Measurements from ENCODE around the gene CEP55. TPM values are rescaled to one million over a fixed set of nuclear protein-coding genes. Genes with fewer than 3 reads are reported as not detected.

CEP55 gene
- total RNA-seq, 3 donors from 2014 or later: 1.3 to 11.7 (median 2.4) TPM

DNA sequence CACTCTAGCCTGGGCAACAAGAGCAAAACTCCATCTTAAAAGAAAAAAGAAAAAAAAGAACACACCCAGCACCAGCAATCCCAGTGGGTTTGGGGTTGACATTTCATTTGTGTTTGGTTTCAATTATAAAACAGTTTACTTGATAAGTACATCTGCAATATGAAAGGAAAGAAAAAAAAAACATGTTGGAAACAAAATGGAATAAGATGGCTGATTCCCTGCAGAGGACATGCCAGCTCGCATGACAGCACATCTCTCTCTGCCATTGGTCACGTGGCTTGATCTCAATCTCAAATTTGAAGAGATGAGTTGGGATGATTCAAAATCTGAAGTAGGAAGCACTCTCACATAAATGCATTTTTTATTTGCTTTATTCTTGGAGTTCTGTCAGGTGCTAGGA, 42.3 kb upstream of the CEP55 start:
- intact Hi-C loops (cut with DNase I, micrococcal nuclease): no loop called here
- DNase-seq (no peak), ATAC-seq (no peak)
- TF ChIP-seq, protein P1, sequence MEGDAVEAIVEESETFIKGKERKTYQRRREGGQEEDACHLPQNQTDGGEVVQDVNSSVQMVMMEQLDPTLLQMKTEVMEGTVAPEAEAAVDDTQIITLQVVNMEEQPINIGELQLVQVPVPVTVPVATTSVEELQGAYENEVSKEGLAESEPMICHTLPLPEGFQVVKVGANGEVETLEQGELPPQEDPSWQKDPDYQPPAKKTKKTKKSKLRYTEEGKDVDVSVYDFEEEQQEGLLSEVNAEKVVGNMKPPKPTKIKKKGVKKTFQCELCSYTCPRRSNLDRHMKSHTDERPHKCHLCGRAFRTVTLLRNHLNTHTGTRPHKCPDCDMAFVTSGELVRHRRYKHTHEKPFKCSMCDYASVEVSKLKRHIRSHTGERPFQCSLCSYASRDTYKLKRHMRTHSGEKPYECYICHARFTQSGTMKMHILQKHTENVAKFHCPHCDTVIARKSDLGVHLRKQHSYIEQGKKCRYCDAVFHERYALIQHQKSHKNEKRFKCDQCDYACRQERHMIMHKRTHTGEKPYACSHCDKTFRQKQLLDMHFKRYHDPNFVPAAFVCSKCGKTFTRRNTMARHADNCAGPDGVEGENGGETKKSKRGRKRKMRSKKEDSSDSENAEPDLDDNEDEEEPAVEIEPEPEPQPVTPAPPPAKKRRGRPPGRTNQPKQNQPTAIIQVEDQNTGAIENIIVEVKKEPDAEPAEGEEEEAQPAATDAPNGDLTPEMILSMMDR (IDR thresholded peaks at IDR 0.05): no peak
- H3K4me1 ChIP-seq (ENCODE audit: low read depth): peaks cover 3% of the 10 kb centered on the region
- H3K4me3 ChIP-seq: no peak overlapping the region
- H3K9me3 ChIP-seq: no peaks in the 10 kb centered on the region
- H3K36me3 ChIP-seq (ENCODE audit: low read depth): no peaks in the 10 kb centered on the region

DNA sequence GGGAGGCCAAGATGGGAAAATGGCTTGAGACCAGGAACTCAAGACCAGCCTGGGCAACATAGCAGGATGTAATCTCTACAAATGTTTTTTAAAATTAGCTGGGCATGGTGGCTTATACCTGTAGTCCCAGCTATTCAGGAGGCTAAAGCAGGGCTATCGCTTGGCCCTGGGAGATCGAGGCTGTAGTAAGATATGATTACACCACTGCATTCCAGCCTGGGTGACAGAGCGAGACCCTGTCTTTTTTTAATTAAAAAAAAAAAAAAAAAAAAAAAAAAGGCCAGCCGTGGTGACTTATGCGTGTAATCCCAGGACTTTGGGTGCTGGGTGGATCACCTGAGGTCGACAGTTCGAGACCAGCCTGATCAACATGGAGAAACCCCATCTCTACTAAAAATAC, 41.7 kb upstream of the CEP55 start:
- ATAC-seq (no peak), DNase-seq (no peak)
- intact Hi-C loops (cut with DNase I, micrococcal nuclease): no loop called here
- Histone ChIP-seq H3K36me3 (ENCODE audit: low read depth) (no peaks in the 10 kb centered on the region), H3K4me3 (no peak overlapping the region), H3K9me3 (no peaks in the 10 kb centered on the region), H3K4me1 (ENCODE audit: low read depth) (peaks cover 3% of the 10 kb centered on the region)
- TF ChIP-seq, protein P1 (IDR thresholded peaks at IDR 0.05): no peak

DNA sequence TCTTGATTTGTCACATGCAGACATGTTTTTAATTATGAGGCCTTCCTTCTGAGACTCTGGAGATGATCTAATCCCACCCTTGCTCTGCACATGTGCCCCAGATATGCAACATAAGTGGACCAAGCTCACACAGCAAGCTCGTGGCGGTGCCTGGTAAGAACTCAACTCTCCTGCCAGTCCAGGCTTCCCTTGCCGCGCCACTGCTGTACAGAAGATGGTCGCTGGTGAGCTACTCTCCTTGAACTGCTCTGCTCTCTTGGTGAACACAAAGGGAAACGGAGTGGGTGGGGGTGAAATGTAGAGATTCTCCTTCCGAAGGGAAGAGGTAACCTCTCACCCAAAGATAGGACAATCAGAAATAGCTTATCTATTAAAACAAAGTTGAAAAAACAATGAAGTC, 39.9 kb upstream of the CEP55 start:
- peaks cover 3% of the 10 kb centered on the region for H3K4me1 ChIP-seq (ENCODE audit: low read depth)
- no peaks in the 10 kb centered on the region for H3K9me3 ChIP-seq
- no peak for ATAC-seq
- intact Hi-C loops (cut with DNase I, micrococcal nuclease): no loop called here
- no peak for DNase-seq
- H3K36me3 ChIP-seq (ENCODE audit: low read depth): no peaks in the 10 kb centered on the region
- TF ChIP-seq, protein P1 (IDR thresholded peaks at IDR 0.05): no peak
- H3K4me3 ChIP-seq: no peak overlapping the region

DNA sequence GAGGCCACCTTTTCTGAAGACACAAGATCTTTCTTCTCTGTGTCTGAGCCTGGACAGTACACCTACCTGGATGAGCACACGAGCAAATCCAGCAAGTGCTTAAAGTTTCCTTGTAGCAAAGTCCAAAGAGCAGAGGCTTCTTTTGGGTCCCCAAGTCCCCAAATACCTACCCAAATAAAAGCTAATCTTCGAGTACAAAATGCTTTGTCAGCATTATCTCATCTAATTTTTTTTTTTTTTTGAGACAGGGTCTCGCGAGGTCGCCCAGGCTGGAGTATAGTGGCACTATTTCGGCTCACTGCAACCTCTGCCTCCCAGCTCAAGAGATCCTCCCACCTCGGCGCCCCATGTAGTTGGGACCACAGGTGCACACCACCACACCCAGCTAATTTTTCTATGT, 38.9 kb upstream of the CEP55 start:
- DNase-seq: no peak
- TF ChIP-seq, protein P1 (IDR thresholded peaks at IDR 0.05): no peak
- H3K4me3 ChIP-seq: no peak overlapping the region
- H3K9me3 ChIP-seq: no peaks in the 10 kb centered on the region
- H3K36me3 ChIP-seq (ENCODE audit: low read depth): no peaks in the 10 kb centered on the region
- intact Hi-C loops (cut with DNase I, micrococcal nuclease): no loop called here
- H3K4me1 ChIP-seq (ENCODE audit: low read depth): peaks cover 3% of the 10 kb centered on the region
- no peak for ATAC-seq

DNA sequence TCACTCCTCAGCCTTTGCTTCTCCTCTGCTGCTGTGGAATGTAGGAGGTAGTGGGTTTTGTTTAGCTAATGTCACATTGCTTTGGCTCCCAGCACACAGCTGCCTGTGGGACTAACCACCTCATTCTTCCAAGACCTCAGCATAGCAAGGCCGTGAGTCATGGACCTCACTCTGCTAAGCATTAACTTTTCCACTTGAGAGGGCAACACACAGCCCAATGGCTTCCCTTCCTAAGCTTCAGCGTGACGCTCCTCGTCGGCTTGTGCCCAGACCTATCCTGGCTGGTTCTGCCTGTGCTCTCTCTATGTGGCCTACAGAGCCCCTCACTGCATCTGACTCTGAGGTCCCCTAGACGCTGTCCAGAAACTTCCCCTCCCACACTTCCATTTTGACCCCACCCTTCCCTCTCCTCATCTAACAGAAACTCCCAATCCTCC, 37.6 kb upstream of the CEP55 start:
- DNase-seq: peak in 1 of 3 donors; percentile 54
- TF ChIP-seq, protein P1 (IDR thresholded peaks at IDR 0.05): no peak
- Histone ChIP-seq H3K4me3 (no peak overlapping the region), H3K9me3 (no peaks in the 10 kb centered on the region), H3K4me1 (ENCODE audit: low read depth) (peaks cover 3% of the 10 kb centered on the region), H3K36me3 (ENCODE audit: low read depth) (no peaks in the 10 kb centered on the region)
- ATAC-seq: peak; percentile 79
- intact Hi-C loops (cut with DNase I, micrococcal nuclease): no loop called here

DNA sequence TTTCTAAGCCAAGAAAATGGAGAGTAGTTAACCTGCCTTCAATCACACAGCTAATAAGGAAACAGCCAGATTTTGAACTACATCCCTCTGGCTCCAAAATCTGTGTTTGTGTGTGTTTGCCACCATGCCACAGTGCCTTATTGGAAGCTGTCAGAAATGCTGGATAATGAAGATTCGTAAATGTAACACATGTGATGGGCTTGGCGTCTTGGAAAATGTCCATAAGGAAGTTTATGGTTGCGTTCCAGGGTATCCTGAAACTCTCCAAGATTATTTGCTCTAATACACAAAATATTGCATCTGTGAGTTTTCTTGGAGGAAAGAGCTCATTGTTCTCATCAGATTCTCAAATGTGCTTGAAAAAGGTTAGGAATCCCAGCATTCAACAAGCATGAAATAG, 36.9 kb upstream of the CEP55 start:
- DNase-seq: no peak
- no peaks in the 10 kb centered on the region for H3K36me3 ChIP-seq (ENCODE audit: low read depth)
- intact Hi-C loops (cut with DNase I, micrococcal nuclease): no loop called here
- no peaks in the 10 kb centered on the region for H3K9me3 ChIP-seq
- no peak for ATAC-seq
- no peak overlapping the region for H3K4me3 ChIP-seq
- H3K4me1 ChIP-seq (ENCODE audit: low read depth): peaks cover 3% of the 10 kb centered on the region
- TF ChIP-seq, protein P1 (IDR thresholded peaks at IDR 0.05): no peak
